C4-2B (cell line): ENCODE measurements around the gene AKR7A2.

Experiments
- CTCF ChIP-seq: fragments of 450-650 bp; conservative IDR thresholded peaks from 2 replicates; pipeline ENCODE4 v1.5.1; 2017; ENCODE audit warnings: mild to moderate bottlenecking
- ZFX ChIP-seq: fragments of 450-650 bp; IDR thresholded peaks from 2 replicates; pipeline ENCODE4 v1.6.1; 2017

DNA sequence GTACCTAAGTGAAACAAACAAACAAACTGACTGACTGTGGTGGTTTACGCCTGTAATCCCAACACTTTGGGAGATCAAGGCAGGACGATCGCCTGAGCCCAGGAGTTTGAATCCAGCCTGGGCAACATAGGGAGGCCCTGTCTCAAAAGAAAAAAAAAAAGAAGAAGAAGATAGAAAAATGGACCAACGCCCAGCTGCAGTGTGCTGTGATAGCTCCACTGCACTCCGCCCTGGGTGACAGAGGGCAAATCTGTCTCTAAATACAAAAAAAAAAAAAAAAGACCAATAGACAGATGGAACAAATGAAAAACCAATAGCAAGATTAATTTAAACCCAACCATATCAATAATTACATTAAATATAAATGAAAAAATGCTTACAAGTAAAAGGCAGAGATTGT, 37.3 kb downstream of the AKR7A2 start:
- no peak for TF ChIP-seq CTCF
- no peak for TF ChIP-seq ZFX
